Panc1 (cell line): Measurements from ENCODE around the gene SFI1. TPM values are rescaled to one million over a fixed set of nuclear protein-coding genes. Genes with fewer than 3 reads are reported as not detected.

Source experiments
- ATAC-seq: fragments of 200-7000 bp; cut with Tn5 transposase; 2 replicates; pipeline ENCODE4 v1.9.1; 2020; ENCODE audit warnings: mild to moderate bottlenecking, moderate library complexity
- BruUV-seq: library from RNA; stranded (reverse); fragments of 400-500 nt; replicated peaks from 2 replicates; lab custom pipeline; 2021; lab: Mats Ljungman, UMichigan
- CTCF ChIA-PET: fragments of 300-600 bp; sonication (Branson Sonifier 250); formaldehyde crosslinking; loops from one replicate; lab custom pipeline; 2022; ENCODE audit warnings: antibody characterized with exemption; lab: Charles Lee
- POLR2A ChIA-PET: fragments of 300-600 bp; sonication (Branson Sonifier 250); formaldehyde crosslinking; loops from one replicate; lab custom pipeline; 2022; ENCODE audit warnings: antibody characterized with exemption; lab: Charles Lee
- DNase-seq: peaks from one replicate; pipeline ENCODE4 v3.0.0-alpha.2; 2010; ENCODE audit warnings: low read depth, low spot score
- H3K27ac ChIP-seq: 2 replicates; pipeline ENCODE4 v1.5.1; 2011; ENCODE audit warnings: mild to moderate bottlenecking, low read length, inconsistent platforms
- H3K27me3 ChIP-seq: fragments of 200-500 bp; sonication (Bioruptor generic); 2 replicates; pipeline ENCODE4 v1.6.0; 2014; ENCODE audit warnings: low read length, inconsistent platforms; ENCODE audit not compliant: control insufficient read depth, insufficient read depth
- H3K36me3 ChIP-seq: fragments of 200-500 bp; sonication (Bioruptor generic); 2 replicates; pipeline ENCODE4 v1.5.1; 2014; ENCODE audit warnings: inconsistent platforms, mild to moderate bottlenecking, low read length, moderate library complexity; ENCODE audit not compliant: control insufficient read depth, insufficient read depth
- H3K4me1 ChIP-seq: 2 replicates; pipeline ENCODE4 v1.5.1; 2011; ENCODE audit warnings: inconsistent platforms, mild to moderate bottlenecking, low read length, moderate library complexity; ENCODE audit not compliant: control insufficient read depth, insufficient read depth
- H3K4me3 ChIP-seq, 2 experiments: 2 replicates each; pipeline ENCODE4 v1.5.1; 2011 to 2012; ENCODE audit warnings: low read depth in 2 of 2, low read length in 2 of 2, mild to moderate bottlenecking in 2 of 2, inconsistent platforms in 1 of 2, moderate library complexity in 1 of 2
- H3K9me3 ChIP-seq: fragments of 200-500 bp; sonication (Bioruptor generic); 2 replicates; pipeline ENCODE4 v1.5.1; 2014; ENCODE audit warnings: low read depth, mild to moderate bottlenecking, inconsistent platforms, low read length, moderate library complexity; ENCODE audit not compliant: control insufficient read depth, insufficient read depth
- CTCF ChIP-seq: fragments of 450-650 bp; IDR thresholded peaks from 2 replicates; pipeline ENCODE4 v1.5.1; 2017; ENCODE audit warnings: mild to moderate bottlenecking
- POLR2AphosphoS5 ChIP-seq: IDR thresholded peaks from 2 replicates; pipeline ENCODE4 v1.6.1; 2012; ENCODE audit warnings: mild to moderate bottlenecking, low read depth, low read length, moderate library complexity
- REST ChIP-seq, 2 experiments: IDR thresholded peaks; 2 replicates each; pipeline ENCODE4 v1.6.1; 2011 to 2012; ENCODE audit warnings: low read depth in 2 of 2, control low read depth in 1 of 2, low read length in 1 of 2, mild to moderate bottlenecking in 1 of 2, moderate library complexity in 1 of 2; ENCODE audit not compliant: insufficient read depth in 1 of 2
- SIN3A ChIP-seq: IDR thresholded peaks from 2 replicates; pipeline ENCODE4 v1.6.1; 2012; ENCODE audit warnings: low read depth, mild to moderate bottlenecking, low read length, moderate library complexity, borderline replicate concordance; ENCODE audit not compliant: insufficient read depth
- TCF7L2 ChIP-seq: IDR thresholded peaks from 2 replicates; pipeline ENCODE4 v1.6.1; 2011; ENCODE audit warnings: mild to moderate bottlenecking, low read depth, low read length, inconsistent platforms
- in situ Hi-C: cut with HindIII; loops from 2 replicates; pipeline ENCODE4 v1.10.0; 2016; ENCODE audit warnings: low sequenced_read_pairs, low pct_unique_long_range_greater_than_20kb
- intact Hi-C: fragments of 100-400 bp; cut with micrococcal nuclease; formaldehyde crosslinking; loops from one replicate; pipeline ENCODE4 v1.10.0; 2022; ENCODE audit not compliant: unreplicated experiment
- total RNA-seq: library from RNA; stranded (reverse); gene quantifications from one replicate; pipeline ENCODE4 v1.2.1, GENCODE V29; 2021; ENCODE audit not compliant: unreplicated experiment

The SFI1 gene
- total RNA-seq, 1 experiment from 2014 or later = 29.9 TPM

DNA sequence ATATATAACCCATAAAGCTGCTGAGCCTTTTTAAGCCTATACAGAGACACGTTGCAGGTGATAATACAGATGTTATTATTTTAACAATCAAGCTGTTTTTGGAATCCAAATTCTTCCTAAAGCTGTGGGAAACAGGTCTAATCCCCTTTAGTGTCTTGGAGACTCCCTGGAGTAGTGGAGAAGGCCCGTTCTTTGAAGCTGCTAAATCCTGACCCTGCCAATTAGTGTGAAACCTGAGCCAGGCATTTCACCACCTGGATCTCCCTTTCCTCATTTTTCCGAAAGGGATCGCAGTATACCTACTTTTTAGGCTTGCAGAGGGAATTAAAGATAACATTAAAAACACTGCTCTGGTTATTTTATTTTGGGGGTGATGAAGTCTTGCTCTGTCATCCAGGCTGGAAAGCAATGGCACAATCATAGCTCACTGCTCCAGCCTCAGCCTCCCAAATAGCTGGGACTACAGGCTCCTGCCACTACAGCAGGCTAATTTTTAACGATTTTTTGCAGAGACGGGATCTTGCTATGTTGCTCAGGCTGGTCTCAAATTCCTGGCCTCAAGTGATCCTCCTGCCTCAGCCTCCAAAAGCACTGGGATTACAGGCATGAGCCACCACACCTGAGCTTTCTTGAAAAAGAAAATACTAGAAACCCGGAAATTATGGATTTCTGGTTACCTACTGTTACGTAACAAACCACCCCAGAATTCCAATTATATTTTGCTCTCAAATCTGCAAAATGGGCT, 4.9 kb upstream of the SFI1 start:
- H3K27ac ChIP-seq = peak overlapping the region; percentile 94; the same call in 1 of the 2 replicates
- no peaks in the 10 kb centered on the region for H3K9me3 ChIP-seq
- no peaks in the 10 kb centered on the region for H3K27me3 ChIP-seq
- DNase-seq = no peak
- H3K4me1 ChIP-seq = peaks cover 16% of the 10 kb centered on the region
- no TSS peak for BruUV-seq
- H3K36me3 ChIP-seq = peaks cover 16% of the 10 kb centered on the region
- in situ Hi-C loops (no loop called here), intact Hi-C loops (no loop called here)
- ATAC-seq = no peak
- H3K4me3 ChIP-seq = peak overlapping the region in 1 of 2 experiments; percentile 85; a peak in 2 of 4 replicates
- ChIA-PET POLR2A (no interaction called here), CTCF (no interaction called here)
- TF ChIP-seq REST (IDR thresholded peaks at IDR 0.05; ENCODE audit: insufficient read depth in 1 of 2, low read depth in 2 of 2, low read length in 1 of 2) (no peak), SIN3A (no peak), POLR2AphosphoS5 (no peak), CTCF (no peak), TCF7L2 (no peak)

DNA sequence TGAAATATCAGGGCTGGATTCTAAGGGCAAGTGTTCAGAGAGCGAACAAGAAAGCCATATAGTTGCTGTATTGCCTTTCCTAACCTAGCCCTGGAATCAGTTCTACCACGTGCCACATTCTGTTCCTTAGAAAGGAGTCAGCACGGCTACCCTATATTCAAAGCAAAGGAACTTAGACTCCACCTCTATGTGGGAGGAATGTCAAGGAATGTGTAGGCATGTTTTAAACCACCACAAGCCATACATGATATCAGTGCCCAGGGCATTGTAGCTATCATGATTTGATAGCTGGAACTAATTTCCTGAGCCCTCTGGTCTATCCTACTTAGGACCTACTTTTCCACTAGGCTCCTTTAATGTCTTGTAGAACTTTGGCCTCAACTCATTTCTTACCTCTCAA, 4.2 kb upstream of the SFI1 start:
- CTCF ChIA-PET = no interaction called here
- BruUV-seq = no TSS peak
- DNase-seq = no peak

More for the DNA sequence above, 4.2 kb upstream of the SFI1 start:
- no peak overlapping the region for H3K4me3 ChIP-seq
- H3K27me3 ChIP-seq = no peaks in the 10 kb centered on the region
- peaks cover 16% of the 10 kb centered on the region for H3K4me1 ChIP-seq
- in situ Hi-C loops = no loop called here
- peaks cover 13% of the 10 kb centered on the region for H3K36me3 ChIP-seq
- intact Hi-C loops = no loop called here
- no peak for ATAC-seq
- no peak for TF ChIP-seq REST (IDR thresholded peaks at IDR 0.05; ENCODE audit: insufficient read depth in 1 of 2, low read depth in 2 of 2, low read length in 1 of 2)
- no peak for TF ChIP-seq SIN3A
- TF ChIP-seq CTCF = no peak
- no peak for TF ChIP-seq TCF7L2
- TF ChIP-seq POLR2AphosphoS5 = no peak
- no peak overlapping the region; the same call in 1 of the 2 replicates for H3K27ac ChIP-seq
- POLR2A ChIA-PET = no interaction called here
- no peaks in the 10 kb centered on the region for H3K9me3 ChIP-seq
